HepG2 (cell line): ENCODE results near the gene SCN2A. TPM values are rescaled to one million over a fixed set of nuclear protein-coding genes. Genes with fewer than 3 reads are reported as not detected.

Experiments used
- ATAC-seq: fragments of 200-7000 bp; cut with Tn5 transposase; 3 replicates; pipeline ENCODE4 v1.9.1; 2020; ENCODE audit warnings: mild to moderate bottlenecking, moderate library complexity
- BruUV-seq: library from RNA; stranded (reverse); fragments of 400-500 nt; replicated peaks from 2 replicates; lab custom pipeline; 2021; lab: Mats Ljungman, UMichigan
- CTCF ChIA-PET: fragments of 300-600 bp; formaldehyde crosslinking; extraction: SDS; loops from one replicate; lab custom pipeline; 2021; ENCODE audit warnings: low total read pairs, inconsistent platforms, low intra/inter-chr PET ratio; lab: Yijun Ruan, JAX
- POLR2A ChIA-PET: fragments of 350-600 bp; sonication (Branson Sonifier 250); formaldehyde crosslinking; loops from one replicate; lab custom pipeline; 2020; ENCODE audit warnings: antibody characterized with exemption, inconsistent platforms; lab: Yijun Ruan, JAX
- DNase-seq: peaks from one replicate; pipeline ENCODE4 v3.0.0-alpha.2; 2015; ENCODE audit warnings: low spot score
- FAIRE-seq: peaks from 3 replicates; lab custom pipeline; 2011; peaks lifted over from hg19 to GRCh38; lab: Jason Lieb, UNC
- H2AFZ ChIP-seq: one replicate; pipeline ENCODE4 v1.6.1; 2011; ENCODE audit warnings: low read length, inconsistent platforms
- H3K27ac ChIP-seq: fragments of 300-600 bp; 3 replicates; pipeline ENCODE4 v1.8.0; 2011; ENCODE audit warnings: mixed run types, mild to moderate bottlenecking, mixed read lengths, low read length, inconsistent platforms; ENCODE audit not compliant: insufficient read depth; ENCODE audit errors: extremely low read length
- H3K27me3 ChIP-seq, 2 experiments: fragments of 200-600 bp in 1 of 2; 2 replicates in 1 of 2; 3 replicates in 1 of 2; pipeline versions ENCODE4 v1.6.0 to v1.8.0; 2011; ENCODE audit warnings: low read length in 2 of 2, mild to moderate bottlenecking in 2 of 2, moderate library complexity in 2 of 2, inconsistent platforms in 1 of 2; ENCODE audit not compliant: insufficient read depth in 2 of 2, control insufficient read depth in 1 of 2
- H3K36me3 ChIP-seq, 2 experiments: fragments of 200-600 bp in 1 of 2; replicated peaks in 1 of 2; 2 replicates in 1 of 2; 3 replicates in 1 of 2; pipeline versions ENCODE4 v1.5.1 to v1.8.0; 2011; ENCODE audit warnings: low read length in 2 of 2, inconsistent platforms in 1 of 2; ENCODE audit not compliant: insufficient read depth in 2 of 2, control insufficient read depth in 1 of 2
- H3K4me1 ChIP-seq: 2 replicates; pipeline ENCODE4 v1.5.1; 2012; ENCODE audit warnings: low read length, inconsistent platforms; ENCODE audit not compliant: insufficient read depth
- H3K4me2 ChIP-seq: 2 replicates; pipeline ENCODE4 v1.6.0; 2011; ENCODE audit warnings: low read depth, low read length, inconsistent platforms
- H3K4me3 ChIP-seq, 3 experiments: fragments of 200-600 bp in 1 of 3; sonication (generic), shearing (Covaris generic) in 1 of 3; replicated peaks in 1 of 3; 2 replicates each; pipeline ENCODE4 v1.5.1; 2011 to 2016; ENCODE audit warnings: low read length in 3 of 3, inconsistent platforms in 2 of 3, low read depth in 2 of 3, mild to moderate bottlenecking in 2 of 3, control low read depth in 1 of 3, mixed read lengths in 1 of 3; ENCODE audit not compliant: insufficient read depth in 1 of 3
- H3K79me2 ChIP-seq: one replicate; pipeline ENCODE4 v1.6.1; 2011; ENCODE audit warnings: low read length, inconsistent platforms; ENCODE audit not compliant: insufficient read depth
- H3K9ac ChIP-seq: 2 replicates; pipeline ENCODE4 v1.6.0; 2011; ENCODE audit warnings: mild to moderate bottlenecking, low read depth, low read length, inconsistent platforms; ENCODE audit not compliant: insufficient read depth
- H3K9me3 ChIP-seq: 2 replicates; pipeline ENCODE4 v1.5.1; 2012; ENCODE audit warnings: mild to moderate bottlenecking, low read length
- H4K20me1 ChIP-seq: 2 replicates; pipeline ENCODE4 v1.6.0; 2011; ENCODE audit warnings: inconsistent platforms, mild to moderate bottlenecking, low read length, moderate library complexity; ENCODE audit not compliant: insufficient read depth
- DPF2 ChIP-seq: sonication (generic); formaldehyde crosslinking; IDR thresholded peaks from 2 replicates; pipeline ENCODE4 v1.4.0; 2020; ENCODE audit warnings: mild to moderate bottlenecking, low read depth, missing genetic modification reagents, borderline replicate concordance
- DRAP1 ChIP-seq: IDR thresholded peaks from 2 replicates; pipeline ENCODE4 v1.6.1; 2016; ENCODE audit warnings: missing genetic modification reagents, missing compliant biosample characterization
- FOXK1 ChIP-seq: sonication (generic); formaldehyde crosslinking; IDR thresholded peaks from 2 replicates; pipeline ENCODE4 v1.4.0; 2020; ENCODE audit warnings: low read depth, missing genetic modification reagents, borderline replicate concordance
- FOXP1 ChIP-seq, 2 experiments: fragments of 450-650 bp in 1 of 2; IDR thresholded peaks; 2 replicates each; pipeline ENCODE4 v1.6.1; 2017 to 2018; ENCODE audit warnings: antibody characterized with exemption in 1 of 2
- KDM5B ChIP-seq: sonication (generic); formaldehyde crosslinking; IDR thresholded peaks from 2 replicates; pipeline ENCODE4 v1.4.0; 2020; ENCODE audit warnings: missing genetic modification reagents, mild to moderate bottlenecking, borderline replicate concordance
- MAFF ChIP-seq: IDR thresholded peaks from 2 replicates; pipeline ENCODE4 v1.6.1; 2011; ENCODE audit warnings: low read depth, low read length, improper control_type of control experiment
- MAFK ChIP-seq, 2 experiments: IDR thresholded peaks in 1 of 2; conservative IDR thresholded peaks in 1 of 2; 2 replicates each; pipeline ENCODE4 v1.6.1; 2011; ENCODE audit warnings: improper control_type of control experiment in 2 of 2, low read length in 2 of 2
- NFIB ChIP-seq: sonication (generic); formaldehyde crosslinking; IDR thresholded peaks from 2 replicates; pipeline ENCODE4 v1.9.0; 2021; ENCODE audit warnings: missing genetic modification reagents, mild to moderate bottlenecking, borderline replicate concordance
- NR2F6 ChIP-seq, 2 experiments: IDR thresholded peaks; 2 replicates each; pipeline ENCODE4 v1.6.1; 2016; ENCODE audit warnings: antibody characterized with exemption in 1 of 2, mild to moderate bottlenecking in 1 of 2
- SMC3 ChIP-seq: IDR thresholded peaks from 2 replicates; pipeline ENCODE4 v1.6.1; 2011; ENCODE audit warnings: low read length, improper control_type of control experiment
- SP5 ChIP-seq: IDR thresholded peaks from 2 replicates; pipeline ENCODE4 v1.6.1; 2016; ENCODE audit warnings: low read depth, borderline replicate concordance
- THAP11 ChIP-seq: IDR thresholded peaks from 2 replicates; pipeline ENCODE4 v1.6.1; 2016; ENCODE audit warnings: missing biosample characterization, missing genetic modification reagents
- WIZ ChIP-seq: sonication (generic); formaldehyde crosslinking; IDR thresholded peaks from 2 replicates; pipeline ENCODE4 v1.5.1; 2020; ENCODE audit warnings: mild to moderate bottlenecking, missing genetic modification reagents
- ZMYM4 ChIP-seq: sonication (generic); formaldehyde crosslinking; IDR thresholded peaks from 2 replicates; pipeline ENCODE4 v1.8.1; 2023; ENCODE audit warnings: mild to moderate bottlenecking, missing genetic modification reagents
- ZNF292 ChIP-seq: sonication (generic); formaldehyde crosslinking; IDR thresholded peaks from 2 replicates; pipeline ENCODE4 v1.8.1; 2022; ENCODE audit warnings: mild to moderate bottlenecking, low read depth, missing genetic modification reagents, borderline replicate concordance
- ZNF331 ChIP-seq: sonication (generic); formaldehyde crosslinking; IDR thresholded peaks from 2 replicates; pipeline ENCODE4 v1.4.0; 2020; ENCODE audit warnings: missing genetic modification reagents
- ZNF7 ChIP-seq: IDR thresholded peaks from 2 replicates; pipeline ENCODE4 v1.6.1; 2016; ENCODE audit warnings: missing biosample characterization, missing genetic modification reagents
- ZSCAN20 ChIP-seq: sonication (generic); formaldehyde crosslinking; IDR thresholded peaks from 2 replicates; pipeline ENCODE4 v1.4.0; 2020; ENCODE audit warnings: missing genetic modification reagents, mild to moderate bottlenecking, borderline replicate concordance
- WGBS: methylation state at CpG from one replicate; pipeline ENCODE4 v1.1.6; 2017; ENCODE audit warnings: low lambda C conversion rate; 5-methylcytosine and 5-hydroxymethylcytosine counted together
- in situ Hi-C: cut with HindIII; loops from 2 replicates; pipeline ENCODE4 v1.10.0; 2017; ENCODE audit warnings: low pct_unique_long_range_greater_than_20kb; ENCODE audit not compliant: extremely low pct_ligation_motif_present
- intact Hi-C: fragments of 100-400 bp; cut with micrococcal nuclease; formaldehyde crosslinking; loops from one replicate; pipeline ENCODE4 v1.10.0; 2022; ENCODE audit not compliant: unreplicated experiment
- polyA plus RNA-seq, 8 experiments: library from polyadenylated mRNA; depleted of rRNA in 3 of 8; stranded (reverse) in 7 of 8; unstranded in 1 of 8; fragments of >200 nt; fragmentation: Illumina TruSeq in 4 of 8; extraction: Trizol in 4 of 8; gene quantifications; 2 replicates each; pipeline versions ENCODE4 v1.2.1 to v1.2.3, GENCODE V29; 2011 to 2016; ENCODE audit warnings: low read depth in 4 of 8, missing spikeins in 1 of 8, mixed read lengths in 1 of 8; ENCODE audit not compliant: insufficient read depth in 1 of 8
- total RNA-seq, 5 experiments: library from RNA; depleted of rRNA; stranded (reverse); fragments of >200 nt; fragmentation: Illumina TruSeq; extraction: Trizol; gene quantifications; 2 replicates each; pipeline ENCODE4 v1.2.3, GENCODE V29; 2016; ENCODE audit warnings: low read depth in 1 of 5

The SCN2A gene
- total and polyA plus RNA-seq, 2 of the 13 experiments (the other 11 are each of a cell fraction or from before 2014, with no cell fraction given): 0.20 to 0.30 TPM

DNA sequence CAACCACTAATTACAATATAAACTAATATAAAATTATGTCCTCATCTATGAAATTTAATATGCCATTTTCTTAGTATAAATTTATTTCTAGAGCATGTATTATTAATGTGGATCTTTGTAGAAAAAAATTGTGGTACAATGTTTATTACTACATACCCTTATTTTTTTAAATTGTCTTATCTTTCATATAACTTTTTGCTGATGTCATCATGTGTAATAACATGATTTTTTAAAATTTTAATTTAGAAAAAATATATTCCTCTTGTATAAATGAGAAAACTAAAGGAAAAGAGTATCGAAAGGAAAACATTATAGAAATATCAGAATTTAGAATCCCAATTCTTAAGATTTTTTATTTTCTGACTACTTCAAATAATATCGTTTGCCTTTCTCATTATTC, 49.9 kb downstream of the SCN2A start:
- Histone ChIP-seq H3K27me3 (no peaks in the 10 kb centered on the region), H3K9me3 (no peaks in the 10 kb centered on the region), H3K4me3 (no peak overlapping the region)
- WGBS: 10% methylated on average over 2 of the region's 2 CpGs
- FAIRE-seq (no peak), DNase-seq (no peak)
- in situ Hi-C loops: no loop called here
- TF ChIP-seq ZNF7 (no peak), MAFF (peak; percentile 72; the same call in 1 of the 2 replicates), MAFK (conservative IDR thresholded peaks at IDR 0.05 in 1 of 2, IDR thresholded peaks at IDR 0.05 in 1 of 2; ENCODE audit: low read length in 2 of 2) (peak; percentile 50 to 92; a peak in 3 of 4 replicates)
- TF ChIP-seq, all 625 proteins: peak for 2
- Histone ChIP-seq H3K27ac (no peak overlapping the region), H3K36me3 (no peaks in the 10 kb centered on the region), H3K79me2 (no peaks in the 10 kb centered on the region), H2AFZ (no peak overlapping the region), H3K9ac (no peak overlapping the region), H3K4me1 (no peaks in the 10 kb centered on the region), H4K20me1 (no peaks in the 10 kb centered on the region), H3K4me2 (no peak overlapping the region)
- no TSS peak for BruUV-seq
- intact Hi-C loops: no loop called here
- ChIA-PET POLR2A (no interaction called here), CTCF (no interaction called here)
- ATAC-seq: no peak

GRCh38 chr2:165293440-165294420, 54.5 kb downstream of the SCN2A start:
- CTCF ChIA-PET: interaction anchor here (1.7 to 2.1 kb wide), 4 partner anchors 54 to 301 kb away, joined by 6 to 11 read pairs (median 10); partner anchors contain the start of gene SCN2A
- FAIRE-seq: peak; percentile 72
- POLR2A ChIA-PET: interaction anchor here (0.7 kb wide), 1 partner anchor 276 kb away, joined by 3 read pairs; no protein-coding TSS in a partner anchor
- intact Hi-C loops (loop anchor here (1.0 to 5.0 kb wide), 4 partner anchors 54 to 556 kb away; partner anchors contain the start of gene SCN2A), in situ Hi-C loops (no loop called here)
- H3K9me3 ChIP-seq: no peaks in the 10 kb centered on the region
- DNase-seq: peak; percentile 81
- no peak overlapping the region for H2AFZ ChIP-seq
- 13% methylated on average over 6 of the region's 6 CpGs for WGBS
- peak; percentile 100 for ATAC-seq
- H3K27me3 ChIP-seq: no peaks in the 10 kb centered on the region
- no peak overlapping the region for H3K4me3 ChIP-seq
- no peaks in the 10 kb centered on the region for H4K20me1 ChIP-seq
- H3K4me1 ChIP-seq: no peaks in the 10 kb centered on the region
- H3K36me3 ChIP-seq: no peaks in the 10 kb centered on the region
- no peaks in the 10 kb centered on the region for H3K79me2 ChIP-seq
- no TSS peak for BruUV-seq
- H3K4me2 ChIP-seq: no peak overlapping the region
- no peak overlapping the region for H3K9ac ChIP-seq
- no peak overlapping the region for H3K27ac ChIP-seq
- no peak for TF ChIP-seq WIZ (CRISPR knock-in tag)
- TF ChIP-seq DRAP1 (CRISPR knock-in tag): 0 out of 2 replicates have a peak, but pooled peaks have one; percentile 24
- TF ChIP-seq KDM5B: no peak
- no peak for TF ChIP-seq SP5 (CRISPR knock-in tag)
- peak; percentile 85 for TF ChIP-seq SMC3
- TF ChIP-seq DPF2: no peak
- no peak for TF ChIP-seq ZMYM4 (CRISPR knock-in tag)
- no peak for TF ChIP-seq NFIB (CRISPR knock-in tag)
- 0 out of 2 replicates have a peak, but pooled peaks have one; percentile 29 for TF ChIP-seq FOXK1 (CRISPR knock-in tag)
- no peak for TF ChIP-seq NR2F6 (IDR thresholded peaks at IDR 0.05)
- TF ChIP-seq NR2F6 (CRISPR knock-in tag; IDR thresholded peaks at IDR 0.05): no peak
- TF ChIP-seq ZNF292 (CRISPR knock-in tag): no peak
- no peak for TF ChIP-seq FOXP1 (IDR thresholded peaks at IDR 0.05)
- TF ChIP-seq FOXP1 (CRISPR knock-in tag; IDR thresholded peaks at IDR 0.05): no peak
- TF ChIP-seq ZSCAN20 (CRISPR knock-in tag): no peak
- TF ChIP-seq THAP11: peak; percentile 87
- no peak; the same call in 1 of the 2 replicates for TF ChIP-seq ZNF331 (CRISPR knock-in tag)
